ENCODE data around the gene CEPT1.

- TF ChIP-seq CTCF (conservative IDR thresholded peaks at IDR 0.05 in 1 of 2, IDR thresholded peaks at IDR 0.05 in 1 of 2; ENCODE audit: extremely low read depth in 1 of 2, insufficient read depth in 1 of 2, low read depth in 1 of 2, low read length in 2 of 2) (no peak), EZH2 (IDR thresholded peaks at IDR 0.05; ENCODE audit: borderline replicate concordance, low read length) (no peak)
Observed at GRCh38 chr1:111220302-111220890, 80.4 kb downstream of the CEPT1 start.
